Embryonic facial prominence (tissue), 1 donor: ENCODE data around the gene ZC3H7A.
A peak's percentile ranks its signal among the peaks of the same experiment; 100 is the strongest.
"Not testable (repeated sequence)": the region's sequence is repeated elsewhere in the genome, so short reads cannot be mapped to it uniquely, and the experiment has no call there.

ENCODE experiments used
- DNase-seq: peaks from one replicate; pipeline ENCODE4 v3.0.0-alpha.2; 2016; ENCODE audit errors: extremely low spot score

The ZC3H7A gene

GRCh38 chr16:11797166-11797956 is at the start of gene ZC3H7A:
TSS of gene ZC3H7A (minus strand) at chr16:11797258. CDS start at chr16:11782354, 14,904 bp downstream.
- peak; percentile 91 for DNase-seq

GRCh38 chr16:11844499-11844898 is 47.4 kb upstream of the ZC3H7A start:
- no peak for DNase-seq

GRCh38 chr16:11843861-11844260 is 46.8 kb upstream of the ZC3H7A start:
- no peak for DNase-seq

- DNase-seq: no peak
These were observed 46.1 kb upstream of the ZC3H7A start for GRCh38 chr16:11843206-11843605.

GRCh38 chr16:11841026-11841425 is 44.0 kb upstream of the ZC3H7A start:
- DNase-seq: no peak

GRCh38 chr16:11836650-11837244 is 39.7 kb upstream of the ZC3H7A start:
- no peak for DNase-seq

GRCh38 chr16:11835891-11836649 is 39.0 kb upstream of the ZC3H7A start:
- no peak for DNase-seq

GRCh38 chr16:11835309-11835708 is 38.3 kb upstream of the ZC3H7A start:
- DNase-seq: no peak

- DNase-seq: peak; percentile 10
These were observed 37.1 kb upstream of the ZC3H7A start for GRCh38 chr16:11833951-11834695.

- no peak for DNase-seq
These were observed 31.6 kb upstream of the ZC3H7A start for GRCh38 chr16:11828696-11829095.

GRCh38 chr16:11825520-11826165 is 28.6 kb upstream of the ZC3H7A start:
- DNase-seq: not testable (repeated sequence)

- DNase-seq: no peak
These were observed 27.3 kb upstream of the ZC3H7A start for GRCh38 chr16:11824362-11824761.

- DNase-seq: not testable (repeated sequence)
These were observed 26.6 kb upstream of the ZC3H7A start for GRCh38 chr16:11823645-11824044.

GRCh38 chr16:11819798-11820197 is 22.7 kb upstream of the ZC3H7A start:
- DNase-seq: no peak

GRCh38 chr16:11818970-11819369 is 21.9 kb upstream of the ZC3H7A start:
- DNase-seq: not testable (repeated sequence)

GRCh38 chr16:11816123-11816522 is 19.1 kb upstream of the ZC3H7A start:
- DNase-seq: no peak

- not testable (repeated sequence) for DNase-seq
These were observed 17.7 kb upstream of the ZC3H7A start for GRCh38 chr16:11814800-11815199.

- no peak for DNase-seq
These were observed 9.7 kb upstream of the ZC3H7A start for GRCh38 chr16:11806721-11807120.

- no peak for DNase-seq
These were observed 8.5 kb upstream of the ZC3H7A start for GRCh38 chr16:11805556-11805955.

GRCh38 chr16:11801481-11802021 is 4.5 kb upstream of the ZC3H7A start:
- no peak for DNase-seq

- DNase-seq: no peak
These were observed 3.3 kb upstream of the ZC3H7A start for GRCh38 chr16:11800382-11800718.
